ENCODE results near the gene ARHGAP25.

Gene ARHGAP25

GRCh38 chr2:68692511-68692910 lies 42.1 kb upstream of the ARHGAP25 start:
- no peak for TF ChIP-seq ZBTB7A (IDR thresholded peaks at IDR 0.05; ENCODE audit: low read depth)
- no peak for TF ChIP-seq TAF1 (IDR thresholded peaks at IDR 0.05; ENCODE audit: low read depth)
- no peak for TF ChIP-seq YY1 (IDR thresholded peaks at IDR 0.05; ENCODE audit: low read depth)
- no peak for TF ChIP-seq FOXM1 (IDR thresholded peaks at IDR 0.05; ENCODE audit: borderline replicate concordance, low read depth)
- TF ChIP-seq TCF12 (IDR thresholded peaks at IDR 0.05; ENCODE audit: low read depth), result no peak
- TF ChIP-seq, protein P1, sequence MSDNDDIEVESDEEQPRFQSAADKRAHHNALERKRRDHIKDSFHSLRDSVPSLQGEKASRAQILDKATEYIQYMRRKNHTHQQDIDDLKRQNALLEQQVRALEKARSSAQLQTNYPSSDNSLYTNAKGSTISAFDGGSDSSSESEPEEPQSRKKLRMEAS (IDR thresholded peaks at IDR 0.05), result no peak
- TF ChIP-seq TEAD4 (IDR thresholded peaks at IDR 0.05), result no peak
- TF ChIP-seq, protein P2, sequence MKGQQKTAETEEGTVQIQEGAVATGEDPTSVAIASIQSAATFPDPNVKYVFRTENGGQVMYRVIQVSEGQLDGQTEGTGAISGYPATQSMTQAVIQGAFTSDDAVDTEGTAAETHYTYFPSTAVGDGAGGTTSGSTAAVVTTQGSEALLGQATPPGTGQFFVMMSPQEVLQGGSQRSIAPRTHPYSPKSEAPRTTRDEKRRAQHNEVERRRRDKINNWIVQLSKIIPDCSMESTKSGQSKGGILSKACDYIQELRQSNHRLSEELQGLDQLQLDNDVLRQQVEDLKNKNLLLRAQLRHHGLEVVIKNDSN (IDR thresholded peaks at IDR 0.05), result no peak
- no peak for TF ChIP-seq NFIC (IDR thresholded peaks at IDR 0.05)
- no peak for TF ChIP-seq RAD21 (IDR thresholded peaks at IDR 0.05; ENCODE audit: low read depth)
- TF ChIP-seq CEBPB (IDR thresholded peaks at IDR 0.05), result no peak

GRCh38 chr2:68693951-68694350 lies 40.7 kb upstream of the ARHGAP25 start:
- TF ChIP-seq YY1 (IDR thresholded peaks at IDR 0.05; ENCODE audit: low read depth), result no peak
- TF ChIP-seq, protein P3, sequence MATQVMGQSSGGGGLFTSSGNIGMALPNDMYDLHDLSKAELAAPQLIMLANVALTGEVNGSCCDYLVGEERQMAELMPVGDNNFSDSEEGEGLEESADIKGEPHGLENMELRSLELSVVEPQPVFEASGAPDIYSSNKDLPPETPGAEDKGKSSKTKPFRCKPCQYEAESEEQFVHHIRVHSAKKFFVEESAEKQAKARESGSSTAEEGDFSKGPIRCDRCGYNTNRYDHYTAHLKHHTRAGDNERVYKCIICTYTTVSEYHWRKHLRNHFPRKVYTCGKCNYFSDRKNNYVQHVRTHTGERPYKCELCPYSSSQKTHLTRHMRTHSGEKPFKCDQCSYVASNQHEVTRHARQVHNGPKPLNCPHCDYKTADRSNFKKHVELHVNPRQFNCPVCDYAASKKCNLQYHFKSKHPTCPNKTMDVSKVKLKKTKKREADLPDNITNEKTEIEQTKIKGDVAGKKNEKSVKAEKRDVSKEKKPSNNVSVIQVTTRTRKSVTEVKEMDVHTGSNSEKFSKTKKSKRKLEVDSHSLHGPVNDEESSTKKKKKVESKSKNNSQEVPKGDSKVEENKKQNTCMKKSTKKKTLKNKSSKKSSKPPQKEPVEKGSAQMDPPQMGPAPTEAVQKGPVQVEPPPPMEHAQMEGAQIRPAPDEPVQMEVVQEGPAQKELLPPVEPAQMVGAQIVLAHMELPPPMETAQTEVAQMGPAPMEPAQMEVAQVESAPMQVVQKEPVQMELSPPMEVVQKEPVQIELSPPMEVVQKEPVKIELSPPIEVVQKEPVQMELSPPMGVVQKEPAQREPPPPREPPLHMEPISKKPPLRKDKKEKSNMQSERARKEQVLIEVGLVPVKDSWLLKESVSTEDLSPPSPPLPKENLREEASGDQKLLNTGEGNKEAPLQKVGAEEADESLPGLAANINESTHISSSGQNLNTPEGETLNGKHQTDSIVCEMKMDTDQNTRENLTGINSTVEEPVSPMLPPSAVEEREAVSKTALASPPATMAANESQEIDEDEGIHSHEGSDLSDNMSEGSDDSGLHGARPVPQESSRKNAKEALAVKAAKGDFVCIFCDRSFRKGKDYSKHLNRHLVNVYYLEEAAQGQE (IDR thresholded peaks at IDR 0.05; ENCODE audit: low read depth), result no peak
- no peak for TF ChIP-seq CREB1 (IDR thresholded peaks at IDR 0.05; ENCODE audit: low read depth)
- no peak for TF ChIP-seq NFIC (IDR thresholded peaks at IDR 0.05)
- TF ChIP-seq TCF12 (IDR thresholded peaks at IDR 0.05; ENCODE audit: low read depth), result no peak
- TF ChIP-seq, protein P2 (IDR thresholded peaks at IDR 0.05), result no peak
- no peak for TF ChIP-seq TEAD4 (IDR thresholded peaks at IDR 0.05)
- TF ChIP-seq EP300 (IDR thresholded peaks at IDR 0.05; ENCODE audit: borderline replicate concordance), result no peak
- TF ChIP-seq EGR1 (IDR thresholded peaks at IDR 0.05), result no peak
- TF ChIP-seq RAD21 (IDR thresholded peaks at IDR 0.05; ENCODE audit: low read depth), result no peak
- no peak for TF ChIP-seq TAF1 (IDR thresholded peaks at IDR 0.05; ENCODE audit: low read depth)
- TF ChIP-seq CEBPB (IDR thresholded peaks at IDR 0.05), result no peak
- no peak for TF ChIP-seq FOXM1 (IDR thresholded peaks at IDR 0.05; ENCODE audit: borderline replicate concordance, low read depth)
- TF ChIP-seq, protein P1 (IDR thresholded peaks at IDR 0.05), result no peak
- TF ChIP-seq ZBTB7A (IDR thresholded peaks at IDR 0.05; ENCODE audit: low read depth), result no peak

DNA sequence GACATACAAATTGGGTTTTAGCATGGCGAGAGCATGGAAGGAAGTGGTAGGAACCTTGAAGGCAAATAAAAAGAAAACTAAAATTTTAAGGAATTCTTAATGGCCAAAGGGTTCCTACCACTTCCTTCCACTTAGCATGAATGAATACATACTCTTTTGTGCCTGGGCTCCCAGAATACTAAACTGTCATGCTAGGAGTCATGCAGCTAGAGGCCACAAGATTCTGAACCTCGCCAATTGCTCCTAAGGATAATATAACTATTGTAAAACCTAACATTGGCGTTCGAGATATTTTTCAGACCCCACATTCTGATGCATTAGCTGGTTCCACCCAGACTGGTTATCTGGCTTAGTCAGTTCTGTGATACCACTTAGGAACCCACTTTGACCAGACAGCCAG lies 38.6 kb upstream of the ARHGAP25 start:
- TF ChIP-seq CREB1 (IDR thresholded peaks at IDR 0.05; ENCODE audit: low read depth) (no peak), TAF1 (IDR thresholded peaks at IDR 0.05; ENCODE audit: low read depth) (no peak), CEBPB (IDR thresholded peaks at IDR 0.05) (no peak), YY1 (IDR thresholded peaks at IDR 0.05; ENCODE audit: low read depth) (no peak), EP300 (IDR thresholded peaks at IDR 0.05; ENCODE audit: borderline replicate concordance) (no peak)

- TF ChIP-seq, protein P1 (IDR thresholded peaks at IDR 0.05), result no peak
- TF ChIP-seq, protein P2 (IDR thresholded peaks at IDR 0.05), result no peak
- TF ChIP-seq TCF12 (IDR thresholded peaks at IDR 0.05; ENCODE audit: low read depth) (no peak), TAF1 (IDR thresholded peaks at IDR 0.05; ENCODE audit: low read depth) (no peak), NFIC (IDR thresholded peaks at IDR 0.05) (no peak), FOXM1 (IDR thresholded peaks at IDR 0.05; ENCODE audit: borderline replicate concordance, low read depth) (no peak), RAD21 (IDR thresholded peaks at IDR 0.05; ENCODE audit: low read depth) (no peak), YY1 (IDR thresholded peaks at IDR 0.05; ENCODE audit: low read depth) (no peak), CREB1 (IDR thresholded peaks at IDR 0.05; ENCODE audit: low read depth) (no peak), TEAD4 (IDR thresholded peaks at IDR 0.05) (no peak), EGR1 (IDR thresholded peaks at IDR 0.05) (no peak), ZBTB7A (IDR thresholded peaks at IDR 0.05; ENCODE audit: low read depth) (no peak), CEBPB (IDR thresholded peaks at IDR 0.05) (no peak)
Measured at GRCh38 chr2:68696554-68696953, 38.1 kb upstream of the ARHGAP25 start.

- TF ChIP-seq EGR1 (IDR thresholded peaks at IDR 0.05) (no peak), TAF1 (IDR thresholded peaks at IDR 0.05; ENCODE audit: low read depth) (no peak), YY1 (IDR thresholded peaks at IDR 0.05; ENCODE audit: low read depth) (no peak), ZBTB7A (IDR thresholded peaks at IDR 0.05; ENCODE audit: low read depth) (no peak), EP300 (IDR thresholded peaks at IDR 0.05; ENCODE audit: borderline replicate concordance) (no peak), CEBPB (IDR thresholded peaks at IDR 0.05) (no peak), FOXM1 (IDR thresholded peaks at IDR 0.05; ENCODE audit: borderline replicate concordance, low read depth) (no peak), NFIC (IDR thresholded peaks at IDR 0.05) (no peak), RAD21 (IDR thresholded peaks at IDR 0.05; ENCODE audit: low read depth) (no peak), CREB1 (IDR thresholded peaks at IDR 0.05; ENCODE audit: low read depth) (no peak), TEAD4 (IDR thresholded peaks at IDR 0.05) (no peak), TCF12 (IDR thresholded peaks at IDR 0.05; ENCODE audit: low read depth) (no peak)
- TF ChIP-seq, protein P2 (IDR thresholded peaks at IDR 0.05), result no peak
- TF ChIP-seq, protein P1 (IDR thresholded peaks at IDR 0.05), result no peak
- TF ChIP-seq, protein P3 (IDR thresholded peaks at IDR 0.05; ENCODE audit: low read depth), result no peak
Measured at GRCh38 chr2:68698567-68699377, 35.8 kb upstream of the ARHGAP25 start.

Data from Ishikawa (cell line).